HCT116 (cell line): ENCODE data around the gene ZNF674.
"Not testable (repeated sequence)": the region's sequence is repeated elsewhere in the genome, so short reads cannot be mapped to it uniquely, and the experiment has no call there.

Experiments
- CEBPB ChIP-seq: IDR thresholded peaks from 2 replicates; pipeline ENCODE4 v1.6.1; 2012; ENCODE audit warnings: low read depth
- CTCF ChIP-seq, 3 experiments: fragments of 200-600 bp in 1 of 3; sonication (generic) in 1 of 3; IDR thresholded peaks in 2 of 3; conservative IDR thresholded peaks in 1 of 3; 2 replicates each; pipeline ENCODE4 v1.5.1; 2012 to 2017; ENCODE audit warnings: low read depth in 2 of 3, low read length in 2 of 3, antibody characterized with exemption in 1 of 3, borderline replicate concordance in 1 of 3, control low read depth in 1 of 3, mild to moderate bottlenecking in 1 of 3, mixed read lengths in 1 of 3, mixed run types in 1 of 3, moderate library complexity in 1 of 3; ENCODE audit not compliant: insufficient read depth in 1 of 3
- EZH2 ChIP-seq: fragments of 200-600 bp; sonication (generic); IDR thresholded peaks from 2 replicates; pipeline ENCODE4 v1.6.1; 2017; ENCODE audit warnings: antibody characterized with exemption, mixed run types
- EZH2phosphoT487 ChIP-seq: fragments of 200-600 bp; IDR thresholded peaks from 2 replicates; pipeline ENCODE4 v1.6.1; 2018; ENCODE audit warnings: antibody characterized with exemption, borderline replicate concordance
- POLR2A ChIP-seq: IDR thresholded peaks from 2 replicates; pipeline ENCODE4 v1.7.0; 2011; ENCODE audit warnings: borderline replicate concordance; ENCODE audit not compliant: insufficient read depth, insufficient read length; ENCODE audit errors: extremely low read depth
- POLR2AphosphoS5 ChIP-seq: IDR thresholded peaks from 2 replicates; pipeline ENCODE4 v1.6.1; 2011; ENCODE audit warnings: mild to moderate bottlenecking, low read depth, low read length, moderate library complexity
- RAD21 ChIP-seq: IDR thresholded peaks from 2 replicates; pipeline ENCODE4 v1.6.1; 2012; ENCODE audit warnings: low read depth, mild to moderate bottlenecking
- SRF ChIP-seq: IDR thresholded peaks from 2 replicates; pipeline ENCODE4 v1.6.1; 2012; ENCODE audit warnings: low read depth
- YY1 ChIP-seq: IDR thresholded peaks from 2 replicates; pipeline ENCODE4 v1.6.1; 2011; ENCODE audit warnings: low read length, low read depth, moderate library complexity, mild to moderate bottlenecking; ENCODE audit not compliant: insufficient replicate concordance; ENCODE audit errors: extremely low read depth

GRCh38 chrX:46529740-46530403 lies 15.3 kb downstream of the ZNF674 start:
- TF ChIP-seq POLR2AphosphoS5; CTCF (IDR thresholded peaks at IDR 0.05 in 2 of 3, conservative IDR thresholded peaks at IDR 0.05 in 1 of 3; ENCODE audit: borderline replicate concordance in 1 of 3, insufficient read depth in 1 of 3, low read depth in 2 of 3, low read length in 2 of 3); YY1; EZH2phosphoT487; EZH2; RAD21; POLR2A; CEBPB; SRF: not testable (repeated sequence)
